ENCODE results near the gene ZBTB38.
A peak's percentile ranks its signal among the peaks of the same experiment; 100 is the strongest.

The ZBTB38 gene

DNA sequence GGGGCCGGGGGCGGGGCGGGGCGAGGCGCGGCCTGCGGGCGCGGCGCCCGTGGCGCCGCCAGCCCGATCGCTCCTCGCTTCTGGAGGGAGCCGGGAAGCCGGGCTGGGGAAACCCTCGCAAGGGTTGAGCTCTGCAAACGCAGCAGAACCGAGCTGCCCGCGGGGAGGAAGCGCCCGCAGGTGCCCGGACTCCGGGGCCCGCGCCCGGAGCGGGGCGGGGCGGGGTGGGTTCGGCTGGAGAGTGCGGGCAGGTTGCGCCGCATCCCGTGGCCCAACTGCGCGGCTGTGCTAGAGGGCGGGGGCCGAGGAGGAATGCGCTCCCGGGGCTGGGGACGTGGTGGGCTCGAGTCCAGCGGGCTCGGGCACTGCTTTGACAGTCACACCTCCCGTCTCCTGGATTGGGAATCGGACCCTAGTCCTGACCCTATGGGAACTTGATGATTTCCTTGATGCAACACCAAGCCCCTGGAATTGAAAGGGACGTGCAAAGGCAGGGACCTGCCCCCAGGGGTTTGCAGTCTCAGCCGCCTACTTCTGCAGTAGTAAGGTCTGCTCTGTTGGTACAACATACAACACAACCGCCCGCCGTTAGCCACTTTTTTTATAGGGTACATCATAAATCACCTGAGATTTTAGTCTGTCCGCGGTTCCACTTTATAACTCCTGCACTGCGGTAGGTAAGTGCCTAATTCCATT is 34.3 kb downstream of the ZBTB38 start:
- Mint-ChIP-seq H3K27me3 (ENCODE audit: low read depth, poor library complexity) (no peaks in the 10 kb centered on the region), H3K4me1 (peaks cover 44% of the 10 kb centered on the region), H3K36me3 (ENCODE audit: low read depth) (peaks cover 41% of the 10 kb centered on the region), H3K27ac (no peak overlapping the region), H3K9me3 (peaks cover 12% of the 10 kb centered on the region), H3K4me3 (peak overlapping the region; percentile 81)
- peak; percentile 71 for DNase-seq
- no peak for TF ChIP-seq CTCF (IDR thresholded peaks at IDR 0.05)

DNA sequence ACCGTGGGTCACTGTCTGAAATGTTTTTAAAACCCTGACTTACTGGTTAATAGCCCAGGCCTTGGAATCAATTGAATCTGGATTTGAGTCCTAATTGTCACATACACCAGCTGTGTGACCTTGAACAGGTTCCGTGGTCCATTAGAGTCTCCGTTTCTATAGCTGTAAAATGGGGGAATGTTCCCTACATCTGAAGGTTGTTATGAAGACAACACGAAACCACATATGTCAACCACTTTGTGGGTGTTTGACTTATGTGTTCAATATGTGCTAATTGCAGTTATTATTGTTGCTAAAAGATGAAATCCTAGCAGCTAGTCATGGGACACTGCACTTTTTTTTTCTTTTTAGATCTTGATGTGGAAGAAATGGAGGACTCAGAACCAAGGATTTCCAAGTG is 35.3 kb downstream of the ZBTB38 start:
- no peak for DNase-seq
- H3K4me1 Mint-ChIP-seq, result peaks cover 44% of the 10 kb centered on the region
- no peak overlapping the region for H3K27ac Mint-ChIP-seq
- peaks cover 4% of the 10 kb centered on the region for H3K9me3 Mint-ChIP-seq
- peak overlapping the region; percentile 47 for H3K4me3 Mint-ChIP-seq
- peaks cover 38% of the 10 kb centered on the region for H3K36me3 Mint-ChIP-seq (ENCODE audit: low read depth)
- TF ChIP-seq CTCF (IDR thresholded peaks at IDR 0.05), result no peak
- no peaks in the 10 kb centered on the region for H3K27me3 Mint-ChIP-seq (ENCODE audit: low read depth, poor library complexity)

DNA sequence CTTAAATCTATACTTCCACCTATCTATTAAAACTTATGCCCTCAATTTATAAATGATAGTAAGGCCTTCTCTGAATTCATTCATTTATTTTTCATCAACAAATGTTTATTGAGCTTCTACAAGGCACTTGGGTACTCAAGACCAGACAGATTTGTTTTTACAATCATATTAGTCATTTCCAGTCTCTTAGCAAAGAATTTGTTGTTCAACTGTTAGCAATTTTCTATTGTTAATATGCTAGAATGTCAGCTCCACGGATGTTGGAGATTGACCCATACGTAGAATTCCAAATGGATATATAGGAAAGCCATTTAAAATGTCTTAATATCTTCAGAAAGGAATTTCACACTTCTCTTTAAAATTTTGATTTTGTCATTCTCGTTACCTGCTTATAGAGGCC is 36.7 kb downstream of the ZBTB38 start:
- Mint-ChIP-seq H3K9me3 (no peaks in the 10 kb centered on the region), H3K27me3 (ENCODE audit: low read depth, poor library complexity) (no peaks in the 10 kb centered on the region), H3K36me3 (ENCODE audit: low read depth) (peaks cover 33% of the 10 kb centered on the region), H3K4me3 (no peak overlapping the region), H3K27ac (no peak overlapping the region), H3K4me1 (peaks cover 39% of the 10 kb centered on the region)
- DNase-seq, result no peak
- TF ChIP-seq CTCF (IDR thresholded peaks at IDR 0.05), result no peak

DNA sequence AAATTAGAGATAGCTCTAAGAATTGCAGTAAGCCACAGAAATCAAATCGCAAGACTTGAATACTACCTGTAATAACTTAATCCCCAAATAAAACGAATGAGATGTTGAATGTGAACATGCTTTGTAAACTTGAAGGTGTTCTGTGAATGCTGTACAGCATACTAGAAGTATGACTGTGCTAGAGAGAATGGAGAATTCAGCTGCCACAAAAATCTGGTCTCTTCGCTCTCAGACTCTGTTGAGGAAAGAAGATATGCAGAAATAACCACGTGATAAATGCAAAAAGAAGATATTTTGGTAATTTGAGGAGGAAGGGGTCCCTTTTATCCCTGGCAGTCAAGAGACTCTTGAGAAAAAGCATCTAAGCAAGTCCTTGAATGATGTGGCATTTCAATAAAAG is 37.3 kb downstream of the ZBTB38 start:
- H3K36me3 Mint-ChIP-seq (ENCODE audit: low read depth), result peaks cover 33% of the 10 kb centered on the region
- H3K4me1 Mint-ChIP-seq, result peaks cover 41% of the 10 kb centered on the region
- H3K9me3 Mint-ChIP-seq, result no peaks in the 10 kb centered on the region
- DNase-seq, result no peak
- no peak overlapping the region for H3K4me3 Mint-ChIP-seq
- H3K27ac Mint-ChIP-seq, result no peak overlapping the region
- no peak for TF ChIP-seq CTCF (IDR thresholded peaks at IDR 0.05)
- no peaks in the 10 kb centered on the region for H3K27me3 Mint-ChIP-seq (ENCODE audit: low read depth, poor library complexity)

DNA sequence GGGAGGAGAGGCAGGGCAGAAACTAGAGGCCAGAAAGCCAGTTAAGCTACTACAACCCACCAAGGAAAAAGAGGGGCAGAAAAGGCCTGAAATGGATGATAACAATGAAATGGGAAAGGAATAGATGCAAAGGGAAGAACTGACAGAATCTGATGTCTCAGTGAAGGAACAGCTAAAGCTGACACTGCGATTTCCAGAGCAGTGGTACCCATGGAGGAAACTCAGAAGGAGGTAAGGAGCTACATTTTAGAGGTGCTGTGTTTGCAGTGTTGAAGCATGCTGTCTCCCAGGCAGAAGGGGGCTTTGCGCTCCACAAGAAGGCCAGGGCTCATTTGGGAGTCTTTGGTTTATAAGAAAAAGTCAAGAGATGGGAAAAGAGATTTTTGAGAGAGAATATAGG is 38.0 kb downstream of the ZBTB38 start:
- H3K27me3 Mint-ChIP-seq (ENCODE audit: low read depth, poor library complexity), result no peaks in the 10 kb centered on the region
- H3K4me3 Mint-ChIP-seq, result no peak overlapping the region
- H3K27ac Mint-ChIP-seq, result no peak overlapping the region
- DNase-seq, result no peak
- H3K4me1 Mint-ChIP-seq, result peaks cover 43% of the 10 kb centered on the region
- no peaks in the 10 kb centered on the region for H3K9me3 Mint-ChIP-seq
- H3K36me3 Mint-ChIP-seq (ENCODE audit: low read depth), result peaks cover 33% of the 10 kb centered on the region
- no peak for TF ChIP-seq CTCF (IDR thresholded peaks at IDR 0.05)

DNA sequence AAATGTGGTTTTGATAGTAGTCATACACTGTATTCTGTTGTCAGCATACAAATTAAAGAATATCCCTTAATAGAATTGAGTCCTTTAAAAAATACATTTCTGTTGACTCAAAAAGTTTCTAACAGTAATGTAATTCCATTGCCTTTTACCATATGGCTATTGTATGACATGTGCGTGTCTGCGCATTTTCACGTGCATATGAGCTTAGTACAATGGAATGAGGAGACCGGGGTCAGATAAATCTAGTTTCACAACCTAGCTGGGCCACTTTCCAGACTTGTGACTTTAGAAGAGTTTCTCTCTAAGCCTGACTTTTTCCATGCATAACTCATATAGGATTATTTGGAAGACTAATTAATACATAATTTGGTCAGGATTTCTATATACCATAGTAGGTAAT is 38.7 kb downstream of the ZBTB38 start:
- DNase-seq, result no peak
- Mint-ChIP-seq H3K27ac (no peak overlapping the region), H3K36me3 (ENCODE audit: low read depth) (peaks cover 33% of the 10 kb centered on the region), H3K9me3 (no peaks in the 10 kb centered on the region), H3K4me3 (no peak overlapping the region), H3K27me3 (ENCODE audit: low read depth, poor library complexity) (no peaks in the 10 kb centered on the region), H3K4me1 (peaks cover 47% of the 10 kb centered on the region)
- TF ChIP-seq CTCF (IDR thresholded peaks at IDR 0.05), result no peak

Measured in nephron progenitor cell (in vitro differentiated cells).